ENCODE data around the gene TRPV4. TPM values are rescaled to one million over a fixed set of nuclear protein-coding genes. Genes with fewer than 3 reads are reported as not detected.

Gene TRPV4
- total and polyA plus RNA-seq, 2 donors = 0.19 to 0.59 TPM

GRCh38 chr12:109759595-109759994, 73.6 kb downstream of the TRPV4 start:
- no peaks in the 10 kb centered on the region for H3K4me1 ChIP-seq (ENCODE audit: control insufficient read depth in 2 of 2, insufficient read depth in 2 of 2, low read length in 2 of 2)
- no peak for DNase-seq (ENCODE audit: low read depth in 6 of 9, low spot score in 9 of 9)
- H3K27ac ChIP-seq (ENCODE audit: low read depth in 1 of 2, low read length in 1 of 2) = no peak overlapping the region
- peaks cover 0 to 5% of the 10 kb centered on the region in 2 donors for H3K9me3 ChIP-seq (ENCODE audit: control insufficient read depth in 2 of 2, insufficient read depth in 1 of 2, low read length in 1 of 2)
- H3K4me3 ChIP-seq (ENCODE audit: low read length in 2 of 2) = no peak overlapping the region
- no peaks in the 10 kb centered on the region for H3K36me3 ChIP-seq (ENCODE audit: control insufficient read depth in 2 of 2, insufficient read depth in 2 of 2, low read length in 1 of 2)
- H3K27me3 ChIP-seq (ENCODE audit: control insufficient read depth in 2 of 2, insufficient read depth in 1 of 2, low read length in 1 of 2) = no peaks in the 10 kb centered on the region
- WGBS = 96% methylated on average over 13 of the region's 13 CpGs

- WGBS = 84% methylated on average over 15 of the region's 15 CpGs
- Histone ChIP-seq H3K27ac (ENCODE audit: low read depth in 1 of 2, low read length in 1 of 2) (no peak overlapping the region), H3K9me3 (ENCODE audit: control insufficient read depth in 2 of 2, insufficient read depth in 1 of 2, low read length in 1 of 2) (peaks cover 0 to 5% of the 10 kb centered on the region in 2 donors)
Measured at GRCh38 chr12:109758426-109759420, 74.5 kb downstream of the TRPV4 start.

GRCh38 chr12:109757671-109758265, 75.4 kb downstream of the TRPV4 start:
- H3K4me3 ChIP-seq (ENCODE audit: low read length in 2 of 2) = no peak overlapping the region
- DNase-seq (ENCODE audit: low read depth in 6 of 9, low spot score in 9 of 9) = no peak
- no peaks in the 10 kb centered on the region for H3K9me3 ChIP-seq (ENCODE audit: control insufficient read depth in 2 of 2, insufficient read depth in 1 of 2, low read length in 1 of 2)
- 96% methylated on average over 11 of the region's 11 CpGs for WGBS
- H3K4me1 ChIP-seq (ENCODE audit: control insufficient read depth in 2 of 2, insufficient read depth in 2 of 2, low read length in 2 of 2) = no peaks in the 10 kb centered on the region
- no peaks in the 10 kb centered on the region for H3K27me3 ChIP-seq (ENCODE audit: control insufficient read depth in 2 of 2, insufficient read depth in 1 of 2, low read length in 1 of 2)
- H3K36me3 ChIP-seq (ENCODE audit: control insufficient read depth in 2 of 2, insufficient read depth in 2 of 2, low read length in 1 of 2) = no peaks in the 10 kb centered on the region
- no peak overlapping the region for H3K27ac ChIP-seq (ENCODE audit: low read depth in 1 of 2, low read length in 1 of 2)

More at GRCh38 chr12:109758426-109759420, 74.5 kb downstream of the TRPV4 start:
- Histone ChIP-seq H3K36me3 (ENCODE audit: control insufficient read depth in 2 of 2, insufficient read depth in 2 of 2, low read length in 1 of 2) (no peaks in the 10 kb centered on the region), H3K4me1 (ENCODE audit: control insufficient read depth in 2 of 2, insufficient read depth in 2 of 2, low read length in 2 of 2) (no peaks in the 10 kb centered on the region), H3K4me3 (ENCODE audit: low read length in 2 of 2) (no peak overlapping the region), H3K27me3 (ENCODE audit: control insufficient read depth in 2 of 2, insufficient read depth in 1 of 2, low read length in 1 of 2) (no peaks in the 10 kb centered on the region)
- DNase-seq (ENCODE audit: low read depth in 6 of 9, low spot score in 9 of 9) = no peak

- 100% methylated on average over 1 of the region's 1 CpG for WGBS
- no peaks in the 10 kb centered on the region for H3K4me1 ChIP-seq (ENCODE audit: control insufficient read depth in 2 of 2, insufficient read depth in 2 of 2, low read length in 2 of 2)
Measured at GRCh38 chr12:109756457-109756856, 76.7 kb downstream of the TRPV4 start.

GRCh38 chr12:109753959-109754358, 79.2 kb downstream of the TRPV4 start:
- DNase-seq (ENCODE audit: low read depth in 6 of 9, low spot score in 9 of 9) = no peak
- H3K27ac ChIP-seq (ENCODE audit: low read depth in 1 of 2, low read length in 1 of 2) = no peak overlapping the region

More at GRCh38 chr12:109756457-109756856, 76.7 kb downstream of the TRPV4 start:
- Histone ChIP-seq H3K27ac (ENCODE audit: low read depth in 1 of 2, low read length in 1 of 2) (no peak overlapping the region), H3K36me3 (ENCODE audit: control insufficient read depth in 2 of 2, insufficient read depth in 2 of 2, low read length in 1 of 2) (no peaks in the 10 kb centered on the region), H3K4me3 (ENCODE audit: low read length in 2 of 2) (no peak overlapping the region), H3K9me3 (ENCODE audit: control insufficient read depth in 2 of 2, insufficient read depth in 1 of 2, low read length in 1 of 2) (no peaks in the 10 kb centered on the region), H3K27me3 (ENCODE audit: control insufficient read depth in 2 of 2, insufficient read depth in 1 of 2, low read length in 1 of 2) (no peaks in the 10 kb centered on the region)
- DNase-seq (ENCODE audit: low read depth in 6 of 9, low spot score in 9 of 9) = no peak

GRCh38 chr12:109753054-109753401, 80.2 kb downstream of the TRPV4 start:
- no peaks in the 10 kb centered on the region for H3K9me3 ChIP-seq (ENCODE audit: control insufficient read depth in 2 of 2, insufficient read depth in 1 of 2, low read length in 1 of 2)
- H3K4me3 ChIP-seq (ENCODE audit: low read length in 2 of 2) = no peak overlapping the region
- H3K4me1 ChIP-seq (ENCODE audit: control insufficient read depth in 2 of 2, insufficient read depth in 2 of 2, low read length in 2 of 2) = no peaks in the 10 kb centered on the region
- no peak for DNase-seq (ENCODE audit: low read depth in 6 of 9, low spot score in 9 of 9)
- 91% methylated on average over 5 of the region's 5 CpGs for WGBS
- H3K27ac ChIP-seq (ENCODE audit: low read depth in 1 of 2, low read length in 1 of 2) = no peak overlapping the region
- no peaks in the 10 kb centered on the region for H3K36me3 ChIP-seq (ENCODE audit: control insufficient read depth in 2 of 2, insufficient read depth in 2 of 2, low read length in 1 of 2)
- no peaks in the 10 kb centered on the region for H3K27me3 ChIP-seq (ENCODE audit: control insufficient read depth in 2 of 2, insufficient read depth in 1 of 2, low read length in 1 of 2)

More at GRCh38 chr12:109753959-109754358, 79.2 kb downstream of the TRPV4 start:
- WGBS = 40% methylated on average over 2 of the region's 2 CpGs
- Histone ChIP-seq H3K9me3 (ENCODE audit: control insufficient read depth in 2 of 2, insufficient read depth in 1 of 2, low read length in 1 of 2) (no peaks in the 10 kb centered on the region), H3K36me3 (ENCODE audit: control insufficient read depth in 2 of 2, insufficient read depth in 2 of 2, low read length in 1 of 2) (no peaks in the 10 kb centered on the region), H3K27me3 (ENCODE audit: control insufficient read depth in 2 of 2, insufficient read depth in 1 of 2, low read length in 1 of 2) (no peaks in the 10 kb centered on the region), H3K4me3 (ENCODE audit: low read length in 2 of 2) (no peak overlapping the region), H3K4me1 (ENCODE audit: control insufficient read depth in 2 of 2, insufficient read depth in 2 of 2, low read length in 2 of 2) (no peaks in the 10 kb centered on the region)

- no peaks in the 10 kb centered on the region for H3K9me3 ChIP-seq (ENCODE audit: control insufficient read depth in 2 of 2, insufficient read depth in 1 of 2, low read length in 1 of 2)
- H3K4me1 ChIP-seq (ENCODE audit: control insufficient read depth in 2 of 2, insufficient read depth in 2 of 2, low read length in 2 of 2) = no peaks in the 10 kb centered on the region
- H3K4me3 ChIP-seq (ENCODE audit: low read length in 2 of 2) = no peak overlapping the region
- no peaks in the 10 kb centered on the region for H3K36me3 ChIP-seq (ENCODE audit: control insufficient read depth in 2 of 2, insufficient read depth in 2 of 2, low read length in 1 of 2)
- no peak for DNase-seq (ENCODE audit: low read depth in 6 of 9, low spot score in 9 of 9)
- WGBS = 93% methylated on average over 6 of the region's 6 CpGs
- H3K27me3 ChIP-seq (ENCODE audit: control insufficient read depth in 2 of 2, insufficient read depth in 1 of 2, low read length in 1 of 2) = no peaks in the 10 kb centered on the region
- H3K27ac ChIP-seq (ENCODE audit: low read depth in 1 of 2, low read length in 1 of 2) = no peak overlapping the region
Measured at GRCh38 chr12:109752117-109753053, 80.8 kb downstream of the TRPV4 start.

- H3K9me3 ChIP-seq (ENCODE audit: control insufficient read depth in 2 of 2, insufficient read depth in 1 of 2, low read length in 1 of 2) = no peaks in the 10 kb centered on the region
Measured at GRCh38 chr12:109744986-109745942, 87.9 kb downstream of the TRPV4 start.

More at GRCh38 chr12:109744986-109745942, 87.9 kb downstream of the TRPV4 start:
- Histone ChIP-seq H3K4me3 (ENCODE audit: low read length in 2 of 2) (no peak overlapping the region), H3K27me3 (ENCODE audit: control insufficient read depth in 2 of 2, insufficient read depth in 1 of 2, low read length in 1 of 2) (no peaks in the 10 kb centered on the region), H3K27ac (ENCODE audit: low read depth in 1 of 2, low read length in 1 of 2) (no peak overlapping the region), H3K36me3 (ENCODE audit: control insufficient read depth in 2 of 2, insufficient read depth in 2 of 2, low read length in 1 of 2) (no peaks in the 10 kb centered on the region), H3K4me1 (ENCODE audit: control insufficient read depth in 2 of 2, insufficient read depth in 2 of 2, low read length in 2 of 2) (no peaks in the 10 kb centered on the region)
- no peak for DNase-seq (ENCODE audit: low read depth in 6 of 9, low spot score in 9 of 9)
- WGBS = 54% methylated on average over 8 of the region's 8 CpGs

Measured in thymus (tissue), 11 donors.